Measurements from ENCODE around the gene TRMT112. TPM values are rescaled to one million over a fixed set of nuclear protein-coding genes. Genes with fewer than 3 reads are reported as not detected.
A peak's percentile ranks its signal among the peaks of the same experiment; 100 is the strongest.

TRMT112 gene
- total and polyA plus RNA-seq, 2 of the 8 experiments (the other 6 are each of a cell fraction or from before 2014, with no cell fraction given) = 300 to 650 TPM

DNA sequence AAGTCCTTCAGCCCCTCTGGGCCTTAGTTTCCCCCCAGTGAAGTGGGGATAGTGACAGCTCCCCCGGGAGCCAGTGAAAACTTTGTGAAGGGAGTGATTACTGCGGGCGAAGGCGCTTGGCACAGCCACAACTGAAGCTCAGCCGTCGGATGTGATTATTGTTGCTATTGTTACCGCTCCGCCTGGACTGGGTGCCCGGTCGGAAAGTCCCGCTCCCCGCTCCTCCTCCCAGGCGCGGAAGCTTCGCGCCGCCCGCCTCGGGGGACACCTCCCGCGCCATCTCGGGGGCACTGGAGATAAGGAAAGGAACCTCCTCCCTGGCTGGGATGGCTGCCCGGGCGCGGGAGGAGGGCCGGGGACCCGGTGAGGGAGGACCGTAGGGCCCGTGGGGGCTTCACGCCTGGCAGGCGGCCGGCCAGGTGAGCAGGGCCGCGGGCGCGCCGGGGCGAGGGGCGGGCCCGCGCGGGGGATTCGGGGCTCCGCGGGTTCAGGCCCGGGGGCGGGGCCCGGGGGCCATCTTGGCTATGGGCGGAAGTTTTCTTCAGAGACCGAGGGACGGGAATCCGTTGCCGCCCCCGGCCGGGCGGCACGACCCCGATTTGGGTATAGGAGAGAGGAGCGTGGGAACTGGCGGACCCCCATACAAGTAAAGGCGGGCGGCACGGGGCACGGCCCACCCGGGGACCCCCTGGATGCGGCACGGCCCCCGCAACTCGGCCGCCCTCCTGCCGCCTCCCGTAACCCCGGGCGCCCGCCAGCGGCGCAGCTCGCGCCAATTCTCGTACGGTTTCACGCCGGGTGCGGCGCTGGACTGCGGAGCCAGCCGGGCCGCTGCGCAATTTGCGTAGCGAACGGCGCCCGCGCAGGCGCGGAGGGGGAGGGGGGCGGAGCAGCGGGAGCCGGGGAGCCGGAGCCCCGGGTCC, 32.1 kb downstream of the TRMT112 start, which contains the start of gene GPR137:
TSS of gene GPR137 (plus strand) at position 887 of the 923 bp plus-strand sequence. CDS start 677 bp downstream, outside the sequence.
- Histone ChIP-seq H2BK12ac (ENCODE audit: low read depth, low read length) (no peak within 1 kb of the TSS), H2BK15ac (ENCODE audit: low read length) (no peak within 1 kb of the TSS; the same call in 1 of the 2 replicates), H3K18ac (ENCODE audit: extremely low read depth, low read length) (peak within 1 kb of the TSS; percentile 48), H4K5ac (ENCODE audit: insufficient read length, low read depth, low read length) (no peak within 1 kb of the TSS), H3K27ac (ENCODE audit: low read depth, low read length) (no peak within 1 kb of the TSS), H3K27me3 (replicated peaks in 1 of 4; ENCODE audit: control insufficient read depth in 3 of 4, extremely low read depth in 1 of 4, insufficient read depth in 3 of 4, low read length in 3 of 4) (peaks cover 2 to 12% (median 11%) of the 10 kb centered on the region in 4 experiments; a peak in 6 of 7 replicates), H4K8ac (ENCODE audit: extremely low read depth, insufficient read depth, low read length) (peak within 1 kb of the TSS; percentile 81), H3K4ac (replicated peaks; ENCODE audit: insufficient read length, low read depth, low read length) (peak within 1 kb of the TSS; percentile 13), H3K36me3 (ENCODE audit: control insufficient read depth in 2 of 4, insufficient read depth in 4 of 4, low read length in 3 of 4) (no peaks in the 10 kb centered on the region), H2BK20ac (ENCODE audit: low read length) (no peak within 1 kb of the TSS), H3K79me1 (ENCODE audit: low read depth, low read length) (no peaks in the 10 kb centered on the region), H3K4me2 (ENCODE audit: insufficient read depth in 1 of 2, low read depth in 2 of 2, low read length in 2 of 2) (peak within 1 kb of the TSS; percentile 59 to 96), H3K23me2 (ENCODE audit: low read depth, low read length) (peaks cover 10% of the 10 kb centered on the region; the same call in 1 of the 2 replicates), H3K56ac (replicated peaks; ENCODE audit: insufficient read length, low read depth, low read length) (peak within 1 kb of the TSS; percentile 17), H3K79me2 (ENCODE audit: control insufficient read depth in 1 of 2, insufficient read depth in 2 of 2, low read length in 2 of 2) (no peaks in the 10 kb centered on the region), H2AK5ac (ENCODE audit: low read depth, low read length) (no peak within 1 kb of the TSS), H3K4me3 (ENCODE audit: extremely low read depth in 1 of 4, insufficient read depth in 2 of 4, low read depth in 3 of 4, low read length in 4 of 4) (peak within 1 kb of the TSS; percentile 49 to 70 (median 69)), H2AFZ (ENCODE audit: low read length) (no peak within 1 kb of the TSS), H4K20me1 (replicated peaks in 1 of 2; ENCODE audit: control insufficient read depth in 1 of 2, insufficient read depth in 2 of 2, low read length in 2 of 2) (peaks cover 0 to 6% of the 10 kb centered on the region in 2 experiments), H3K14ac (ENCODE audit: insufficient read length) (no peak within 1 kb of the TSS), H3K23ac (ENCODE audit: insufficient read length) (no peak within 1 kb of the TSS), H2BK5ac (ENCODE audit: low read depth, low read length) (no peak within 1 kb of the TSS), H3K9ac (replicated peaks in 1 of 4; ENCODE audit: extremely low read depth in 1 of 4, low read depth in 3 of 4, low read length in 3 of 4) (peak within 1 kb of the TSS in 3 of 4 experiments; percentile 6 to 32 (median 20); a peak in 3 of 7 replicates), H2BK120ac (replicated peaks; ENCODE audit: low read depth, low read length) (no peak within 1 kb of the TSS), H4K91ac (replicated peaks; ENCODE audit: insufficient read length, low read length) (peak within 1 kb of the TSS; percentile 9), H3K9me3 (ENCODE audit: insufficient read depth in 2 of 2, low read depth in 1 of 2, low read length in 1 of 2) (no peaks in the 10 kb centered on the region), H3K4me1 (replicated peaks in 1 of 4; ENCODE audit: control insufficient read depth in 3 of 4, insufficient read depth in 4 of 4, low read length in 3 of 4) (peaks cover 0 to 8% (median 4%) of the 10 kb centered on the region in 4 experiments; a peak in 4 of 7 replicates)
- ChIA-PET CTCF (ENCODE audit: partially characterized antibody) (interaction anchor here (1.5 to 11.4 kb wide), 5 partner anchors 11 to 56 kb away, joined by 4 to 134 read pairs (median 10); partner anchors contain the start of genes CATSPERZ and ESRRA), POLR2A (ENCODE audit: partially characterized antibody) (interaction anchor here (0.6 to 9.5 kb wide), 13 partner anchors 10 to 78 kb away, joined by 3 to 79 read pairs (median 5); partner anchors contain the start of genes CATSPERZ, ESRRA, FERMT3 and PPP1R14B)
- DNase-seq (ENCODE audit: low read depth in 1 of 2, low spot score in 2 of 2) (peak in 1 of 2 experiments; percentile 98), FAIRE-seq (no peak)
- 1% methylated on average over 55 of the region's 102 CpGs; no CpG with 5 or more reads in 1 of the 2 experiments for WGBS, 2 experiments (ENCODE audit: extremely low coverage in 1 of 2, insufficient coverage in 1 of 2, insufficient read length in 1 of 2, insufficient replicate concordance in 2 of 2, low coverage in 1 of 2, low lambda C conversion rate in 2 of 2, missing lambda C conversion rate in 1 of 2)
- TF ChIP-seq RBBP5 (IDR thresholded peaks at IDR 0.05; ENCODE audit: borderline replicate concordance, low read depth, low read length) (peak; percentile 36; the same call in 1 of the 2 replicates), GABPA (IDR thresholded peaks at IDR 0.05; ENCODE audit: borderline replicate concordance, insufficient read depth, low read length) (no peak), CBX5 (IDR thresholded peaks at IDR 0.05; ENCODE audit: low read depth, low read length) (no peak), KDM4A (IDR thresholded peaks at IDR 0.05; ENCODE audit: low read depth, low read length, severe bottlenecking) (no peak), CTBP2 (IDR thresholded peaks at IDR 0.05; ENCODE audit: borderline replicate concordance, insufficient read depth, insufficient read length, low read length) (no peak), E2F6 (IDR thresholded peaks at IDR 0.05) (no peak), KDM5A (IDR thresholded peaks at IDR 0.05; ENCODE audit: low read length) (no peak), SP2 (IDR thresholded peaks at IDR 0.05; ENCODE audit: low read length) (no peak), RFX5 (IDR thresholded peaks at IDR 0.05; ENCODE audit: borderline replicate concordance, low read depth, low read length) (no peak)
